ENCODE results near the gene VPS35L. TPM values are rescaled to one million over a fixed set of nuclear protein-coding genes. Genes with fewer than 3 reads are reported as not detected.

VPS35L gene
- total and polyA plus RNA-seq, 2 experiments from 2014 or later = 48.0 to 54.6 TPM

GRCh38 chr16:19524616-19525384, 30.7 kb upstream of the VPS35L start:
- no peak overlapping the region for H3K27ac Mint-ChIP-seq
- peak overlapping the region; percentile 84 for H3K4me2 ChIP-seq
- no peaks in the 10 kb centered on the region for H3K27me3 ChIP-seq (ENCODE audit: insufficient read depth)
- peaks cover 31% of the 10 kb centered on the region for H3K4me1 Mint-ChIP-seq
- H3K27me3 Mint-ChIP-seq (ENCODE audit: insufficient read depth, low read depth, poor library complexity) = peaks cover 3% of the 10 kb centered on the region
- H3K9me2 ChIP-seq (ENCODE audit: insufficient read depth) = no peaks in the 10 kb centered on the region
- H4K20me1 ChIP-seq (replicated peaks; ENCODE audit: insufficient read depth) = peaks cover 7% of the 10 kb centered on the region; the same call in 1 of the 2 replicates
- peak; percentile 57 for DNase-seq (ENCODE audit: low spot score)
- peak overlapping the region; percentile 66 for H2AFZ ChIP-seq
- H3K4me3 Mint-ChIP-seq = peak overlapping the region; percentile 97
- peaks cover 11% of the 10 kb centered on the region; the same call in 2 of the 3 replicates for H3K36me3 Mint-ChIP-seq (ENCODE audit: low read depth)
- TF ChIP-seq CREB1 (CRISPR knock-in tag; IDR thresholded peaks at IDR 0.05; ENCODE audit: low read depth) = no peak
- no peak for TF ChIP-seq EZH2phosphoT487 (IDR thresholded peaks at IDR 0.05; ENCODE audit: unreplicated experiment)
- TF ChIP-seq ZNF114 (CRISPR knock-in tag; IDR thresholded peaks at IDR 0.05) = no peak
- no peak for TF ChIP-seq ETS1 (IDR thresholded peaks at IDR 0.05)
- TF ChIP-seq, protein P1, sequence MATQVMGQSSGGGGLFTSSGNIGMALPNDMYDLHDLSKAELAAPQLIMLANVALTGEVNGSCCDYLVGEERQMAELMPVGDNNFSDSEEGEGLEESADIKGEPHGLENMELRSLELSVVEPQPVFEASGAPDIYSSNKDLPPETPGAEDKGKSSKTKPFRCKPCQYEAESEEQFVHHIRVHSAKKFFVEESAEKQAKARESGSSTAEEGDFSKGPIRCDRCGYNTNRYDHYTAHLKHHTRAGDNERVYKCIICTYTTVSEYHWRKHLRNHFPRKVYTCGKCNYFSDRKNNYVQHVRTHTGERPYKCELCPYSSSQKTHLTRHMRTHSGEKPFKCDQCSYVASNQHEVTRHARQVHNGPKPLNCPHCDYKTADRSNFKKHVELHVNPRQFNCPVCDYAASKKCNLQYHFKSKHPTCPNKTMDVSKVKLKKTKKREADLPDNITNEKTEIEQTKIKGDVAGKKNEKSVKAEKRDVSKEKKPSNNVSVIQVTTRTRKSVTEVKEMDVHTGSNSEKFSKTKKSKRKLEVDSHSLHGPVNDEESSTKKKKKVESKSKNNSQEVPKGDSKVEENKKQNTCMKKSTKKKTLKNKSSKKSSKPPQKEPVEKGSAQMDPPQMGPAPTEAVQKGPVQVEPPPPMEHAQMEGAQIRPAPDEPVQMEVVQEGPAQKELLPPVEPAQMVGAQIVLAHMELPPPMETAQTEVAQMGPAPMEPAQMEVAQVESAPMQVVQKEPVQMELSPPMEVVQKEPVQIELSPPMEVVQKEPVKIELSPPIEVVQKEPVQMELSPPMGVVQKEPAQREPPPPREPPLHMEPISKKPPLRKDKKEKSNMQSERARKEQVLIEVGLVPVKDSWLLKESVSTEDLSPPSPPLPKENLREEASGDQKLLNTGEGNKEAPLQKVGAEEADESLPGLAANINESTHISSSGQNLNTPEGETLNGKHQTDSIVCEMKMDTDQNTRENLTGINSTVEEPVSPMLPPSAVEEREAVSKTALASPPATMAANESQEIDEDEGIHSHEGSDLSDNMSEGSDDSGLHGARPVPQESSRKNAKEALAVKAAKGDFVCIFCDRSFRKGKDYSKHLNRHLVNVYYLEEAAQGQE (IDR thresholded peaks at IDR 0.05; ENCODE audit: unreplicated experiment) = no peak
- no peak for TF ChIP-seq NANOG (IDR thresholded peaks at IDR 0.05; ENCODE audit: borderline replicate concordance)
- no peak for TF ChIP-seq CTCF (conservative IDR thresholded peaks at IDR 0.05; ENCODE audit: low read depth in 2 of 2)
- no peak for TF ChIP-seq POLR2AphosphoS5 (IDR thresholded peaks at IDR 0.05; ENCODE audit: low read depth)
- no peak for TF ChIP-seq JUNB (IDR thresholded peaks at IDR 0.05; ENCODE audit: unreplicated experiment)
- no peak for TF ChIP-seq STAT1 (IDR thresholded peaks at IDR 0.05; ENCODE audit: unreplicated experiment)
- no peak for TF ChIP-seq EZH2 (IDR thresholded peaks at IDR 0.05; ENCODE audit: low read depth, unreplicated experiment)
- no peak for TF ChIP-seq ZNF331 (CRISPR knock-in tag; IDR thresholded peaks at IDR 0.05; ENCODE audit: low read depth)
- no peak for TF ChIP-seq ZNF462 (CRISPR knock-in tag; IDR thresholded peaks at IDR 0.05)
- peak overlapping the region; percentile 87; the same call in 1 of the 2 replicates for H3K27ac ChIP-seq (ENCODE audit: low read depth)
- no peaks in the 10 kb centered on the region for H3F3A ChIP-seq (replicated peaks; ENCODE audit: low read depth)
- peaks cover 30% of the 10 kb centered on the region for H3K4me1 ChIP-seq (ENCODE audit: insufficient read depth)
- H3K36me3 ChIP-seq (ENCODE audit: insufficient read depth) = peaks cover 7% of the 10 kb centered on the region; the same call in 1 of the 2 replicates
- H3K4me3 ChIP-seq = peak overlapping the region; percentile 77
- H3K9me3 Mint-ChIP-seq = no peaks in the 10 kb centered on the region
- H3K79me2 ChIP-seq (replicated peaks; ENCODE audit: insufficient read depth) = peaks cover 40% of the 10 kb centered on the region
- no peak for ATAC-seq
